Measurements from ENCODE around the gene SELENOI. TPM values are rescaled to one million over a fixed set of nuclear protein-coding genes. Genes with fewer than 3 reads are reported as not detected.

Gene SELENOI
- total and polyA plus RNA-seq, 2 of the 4 experiments (the other 2 are of a cell fraction): 5.1 to 25.1 TPM

GRCh38 chr2:26335231-26335630 lies 10.7 kb upstream of the SELENOI start:
- dilution Hi-C loops (cut with HindIII; ENCODE audit: low sequenced_read_pairs, unreplicated experiment) (no loop called here), in situ Hi-C loops (cut with MboI; ENCODE audit: low sequenced_read_pairs) (loop anchor here (25.0 kb wide), 1 partner anchor 373 kb away; no protein-coding TSS in a partner anchor), intact Hi-C loops (cut with micrococcal nuclease) (no loop called here)
- Histone ChIP-seq H3K9me3 (ENCODE audit: control insufficient read depth, insufficient read depth, low read length) (no peaks in the 10 kb centered on the region), H3K9ac (ENCODE audit: low read depth, low read length) (no peak overlapping the region), H2AFZ (replicated peaks; ENCODE audit: low read length, poor library complexity) (no peak overlapping the region), H4K8ac (ENCODE audit: low read depth in 2 of 2, low read length in 2 of 2) (no peak overlapping the region), H2BK15ac (ENCODE audit: low read depth, low read length) (no peak overlapping the region), H3K23ac (ENCODE audit: low read depth, low read length) (no peak overlapping the region), H4K5ac (ENCODE audit: low read depth, low read length) (no peak overlapping the region), H2AK5ac (ENCODE audit: low read depth, low read length) (no peak overlapping the region), H3K18ac (ENCODE audit: low read depth, low read length) (no peak overlapping the region), H3K9me1 (ENCODE audit: insufficient read depth, low read length) (no peaks in the 10 kb centered on the region), H3K4me3 (ENCODE audit: insufficient read depth, low read depth, low read length) (no peak overlapping the region), H3K27ac (ENCODE audit: insufficient read depth, low read length) (no peak overlapping the region), H3K14ac (replicated peaks; ENCODE audit: low read depth, low read length) (no peak overlapping the region), H3K4ac (ENCODE audit: low read depth, low read length) (no peak overlapping the region), H3K4me1 (ENCODE audit: control insufficient read depth, insufficient read depth, low read length) (no peaks in the 10 kb centered on the region), H3K79me1 (ENCODE audit: low read depth in 1 of 2, low read length in 2 of 2) (no peaks in the 10 kb centered on the region), H3K4me2 (ENCODE audit: low read depth, low read length) (peak overlapping the region; percentile 4; the same call in 1 of the 2 replicates), H3K36me3 (ENCODE audit: control insufficient read depth, insufficient read depth, low read length) (no peaks in the 10 kb centered on the region), H2BK20ac (ENCODE audit: low read depth, low read length) (no peak overlapping the region), H2AK9ac (replicated peaks; ENCODE audit: low read depth, low read length, poor library complexity) (no peak overlapping the region), H2BK120ac (ENCODE audit: low read depth, low read length) (no peak overlapping the region), H4K91ac (ENCODE audit: insufficient read depth, low read depth, low read length) (no peak overlapping the region), H3K56ac (ENCODE audit: extremely low read depth, insufficient read depth, low read length) (no peak overlapping the region), H3K27me3 (ENCODE audit: control insufficient read depth, insufficient read depth, low read length) (peaks cover 11% of the 10 kb centered on the region), H4K20me1 (ENCODE audit: insufficient read depth, low read length) (no peaks in the 10 kb centered on the region), H2BK5ac (ENCODE audit: low read depth, low read length, poor library complexity, severe bottlenecking) (no peak overlapping the region)
- WGBS, 2 experiments (ENCODE audit: extremely low coverage in 2 of 2, insufficient read length in 1 of 2): 32% methylated on average over 2 of the region's 3 CpGs; no CpG with 5 or more reads in 1 of the 2 experiments
- no peak for TF ChIP-seq USF2 (IDR thresholded peaks at IDR 0.05; ENCODE audit: low read depth, low read length)
- no peak for TF ChIP-seq POLR2A (IDR thresholded peaks at IDR 0.05; ENCODE audit: low read depth, low read length)
- TF ChIP-seq ELK1 (IDR thresholded peaks at IDR 0.05; ENCODE audit: borderline replicate concordance, low read depth, low read length): no peak
- BruUV-seq (replicated peaks): no TSS peak
- ChIA-PET CTCF (interaction anchor here (0.5 kb wide), 1 partner anchor 496 kb away, joined by 3 read pairs; no protein-coding TSS in a partner anchor), POLR2A (ENCODE audit: unreplicated experiment) (no interaction called here)
- DNase-seq (no peak), ATAC-seq (ENCODE audit: low read depth) (no peak)
